SK-N-SH (cell line): ENCODE data around the gene WDR47. TPM values are rescaled to one million over a fixed set of nuclear protein-coding genes. Genes with fewer than 3 reads are reported as not detected.

Experiments
- CTCF ChIA-PET: fragments of 300-600, 350-600 bp; formaldehyde crosslinking; extraction: SDS; loops from one replicate; lab custom pipeline; 2021; lab: Yijun Ruan, JAX
- POLR2A ChIA-PET: fragments of 350-600 bp; sonication (Branson Sonifier 250); formaldehyde crosslinking; extraction: SDS; loops from one replicate; lab custom pipeline; 2020; ENCODE audit warnings: antibody characterized with exemption, inconsistent platforms; lab: Yijun Ruan, JAX
- DNase-seq: peaks from one replicate; pipeline ENCODE4 v3.0.0; 2012
- H2AFZ ChIP-seq: fragments of 200-600 bp; sonication (generic); 2 replicates; pipeline ENCODE4 v1.8.1; 2016; ENCODE audit warnings: antibody characterized with exemption, mild to moderate bottlenecking, low read depth
- H3F3A ChIP-seq: fragments of 200-600 bp; sonication (generic); replicated peaks from 2 replicates; pipeline ENCODE3; 2016; ENCODE audit warnings: antibody characterized with exemption, mild to moderate bottlenecking; ENCODE audit not compliant: insufficient read depth
- H3K27ac ChIP-seq, 2 experiments: fragments of 200-500 bp in 1 of 2; fragments of 200-600 bp in 1 of 2; sonication (Bioruptor generic) in 1 of 2; sonication (generic), shearing (Covaris generic) in 1 of 2; 2 replicates each; pipeline versions ENCODE4 v1.5.1 to v1.6.1; 2014 to 2016; ENCODE audit warnings: low read depth in 2 of 2, inconsistent platforms in 1 of 2, low read length in 1 of 2, mild to moderate bottlenecking in 1 of 2, mixed read lengths in 1 of 2
- H3K27me3 ChIP-seq: fragments of 200-600 bp; sonication (generic), shearing (Covaris generic); 2 replicates; pipeline ENCODE4 v1.6.1; 2016; ENCODE audit warnings: mixed run types; ENCODE audit not compliant: insufficient read depth
- H3K36me3 ChIP-seq, 2 experiments: fragments of 200-500 bp in 1 of 2; fragments of 200-600 bp in 1 of 2; sonication (Bioruptor generic) in 1 of 2; sonication (generic) in 1 of 2; replicated peaks in 1 of 2; 2 replicates each; pipeline versions ENCODE3 to v1.5.1; 2014 to 2016; ENCODE audit warnings: low read length in 1 of 2, mild to moderate bottlenecking in 1 of 2; ENCODE audit not compliant: insufficient read depth in 2 of 2, control insufficient read depth in 1 of 2
- H3K4me1 ChIP-seq, 2 experiments: fragments of 200-500 bp in 1 of 2; fragments of 200-600 bp in 1 of 2; sonication (Bioruptor generic) in 1 of 2; sonication (generic), shearing (Covaris generic) in 1 of 2; 2 replicates each; pipeline versions ENCODE4 v1.5.1 to v1.6.1; 2014 to 2016; ENCODE audit warnings: low read depth in 1 of 2, low read length in 1 of 2, mixed run types in 1 of 2; ENCODE audit not compliant: insufficient read depth in 2 of 2, control insufficient read depth in 1 of 2
- H3K4me2 ChIP-seq: fragments of 200-600 bp; sonication (generic), shearing (Covaris generic); 2 replicates; pipeline ENCODE4 v1.6.1; 2017; ENCODE audit warnings: mixed run types
- H3K4me3 ChIP-seq, 2 experiments: fragments of 200-500 bp in 1 of 2; fragments of 200-600 bp in 1 of 2; sonication (Bioruptor generic) in 1 of 2; sonication (generic), shearing (Covaris generic) in 1 of 2; 2 replicates each; pipeline versions ENCODE4 v1.5.1 to v1.8.1; 2014 to 2016; ENCODE audit warnings: low read depth in 2 of 2, inconsistent platforms in 1 of 2, low read length in 1 of 2, mild to moderate bottlenecking in 1 of 2, mixed read lengths in 1 of 2, moderate library complexity in 1 of 2
- H3K79me2 ChIP-seq: fragments of 200-600 bp; sonication (generic); 2 replicates; pipeline ENCODE4 v1.8.1; 2017; ENCODE audit warnings: mild to moderate bottlenecking; ENCODE audit not compliant: insufficient read depth
- H3K9ac ChIP-seq: fragments of 200-600 bp; sonication (generic); 2 replicates; pipeline ENCODE4 v1.6.1; 2017; ENCODE audit warnings: mixed run types
- H3K9me2 ChIP-seq: fragments of 200-600 bp; sonication (generic); 2 replicates; pipeline ENCODE4 v1.6.1; 2017; ENCODE audit warnings: mixed run types
- H3K9me3 ChIP-seq: fragments of 200-600 bp; sonication (generic); 2 replicates; pipeline ENCODE4 v1.6.1; 2017; ENCODE audit warnings: mixed run types, mild to moderate bottlenecking, moderate library complexity
- H4K20me1 ChIP-seq: fragments of 200-600 bp; sonication (generic); 2 replicates; pipeline ENCODE4 v1.6.1; 2017; ENCODE audit warnings: mild to moderate bottlenecking, mixed run types; ENCODE audit not compliant: insufficient read depth
- CHD2 ChIP-seq: fragments of 150-350 bp; IDR thresholded peaks from 2 replicates; pipeline ENCODE4 v1.6.1; 2018; ENCODE audit warnings: low read length; ENCODE audit not compliant: partially characterized antibody
- EP300 ChIP-seq, 2 experiments: IDR thresholded peaks; 2 replicates each; pipeline versions ENCODE4 v1.4.0 to v1.6.1; 2012; ENCODE audit warnings: borderline replicate concordance in 1 of 2, low read depth in 1 of 2, low read length in 1 of 2
- GABPA ChIP-seq: IDR thresholded peaks from 2 replicates; pipeline ENCODE4 v1.4.0; 2012; ENCODE audit warnings: low read depth, mild to moderate bottlenecking
- GATA2 ChIP-seq: sonication (generic); formaldehyde crosslinking; IDR thresholded peaks from 2 replicates; pipeline ENCODE4 v1.5.0; 2020; ENCODE audit warnings: mild to moderate bottlenecking, missing genetic modification reagents
- IRF3 ChIP-seq: fragments of 150-350 bp; IDR thresholded peaks from 2 replicates; pipeline ENCODE4 v1.6.1; 2016; ENCODE audit warnings: mild to moderate bottlenecking, low read depth, low read length
- MXI1 ChIP-seq: IDR thresholded peaks from 2 replicates; pipeline ENCODE4 v1.6.1; 2012; ENCODE audit warnings: mild to moderate bottlenecking, low read depth, low read length, improper control_type of control experiment
- NFIC ChIP-seq: IDR thresholded peaks from 2 replicates; pipeline ENCODE4 v1.4.0; 2012; ENCODE audit warnings: borderline replicate concordance
- POLR2AphosphoS5 ChIP-seq: IDR thresholded peaks from 2 replicates; pipeline ENCODE4 v1.6.1; 2012; ENCODE audit warnings: low read depth, low read length
- RAD21 ChIP-seq: IDR thresholded peaks from 2 replicates; pipeline ENCODE4 v1.6.1; 2012; ENCODE audit warnings: mild to moderate bottlenecking, low read length
- RCOR1 ChIP-seq: fragments of 150-350 bp; IDR thresholded peaks from 2 replicates; pipeline ENCODE4 v1.6.1; 2017; ENCODE audit warnings: antibody characterized with exemption, low read length
- REST ChIP-seq: IDR thresholded peaks from 2 replicates; pipeline ENCODE4 v1.6.1; 2012; ENCODE audit warnings: mild to moderate bottlenecking, low read depth, low read length, moderate library complexity
- RFX5 ChIP-seq: IDR thresholded peaks from 2 replicates; pipeline ENCODE4 v1.6.1; 2012; ENCODE audit warnings: mild to moderate bottlenecking, improper control_type of control experiment, low read length
- RXRA ChIP-seq: IDR thresholded peaks from 2 replicates; pipeline ENCODE4 v1.4.0; 2012; ENCODE audit warnings: low read depth, mild to moderate bottlenecking, borderline replicate concordance
- SIN3A ChIP-seq: IDR thresholded peaks from 2 replicates; pipeline ENCODE4 v1.6.1; 2012; ENCODE audit warnings: low read depth, mild to moderate bottlenecking, low read length, moderate library complexity, borderline replicate concordance
- TAF1 ChIP-seq: IDR thresholded peaks from 2 replicates; pipeline ENCODE4 v1.6.1; 2012; ENCODE audit warnings: low read depth, mild to moderate bottlenecking, low read length, moderate library complexity, borderline replicate concordance
- TCF12 ChIP-seq: IDR thresholded peaks from 2 replicates; pipeline ENCODE4 v1.4.0; 2012
- USF2 ChIP-seq: fragments of 150-350 bp; IDR thresholded peaks from 2 replicates; pipeline ENCODE4 v1.6.1; 2017; ENCODE audit warnings: antibody characterized with exemption, low read length, low read depth, borderline replicate concordance
- ZBTB33 ChIP-seq: IDR thresholded peaks from 2 replicates; pipeline ENCODE4 v1.4.0; 2012; ENCODE audit warnings: low read depth, borderline replicate concordance
- WGBS: methylation state at CpG from one replicate; pipeline ENCODE4 v1.1.6; 2017; ENCODE audit warnings: low lambda C conversion rate; 5-methylcytosine and 5-hydroxymethylcytosine counted together
- polyA plus RNA-seq, 3 experiments: library from polyadenylated mRNA; depleted of rRNA; stranded (reverse); fragments of >200 nt; gene quantifications; 2 replicates each; pipeline ENCODE4 v1.2.3, GENCODE V29; 2012

WDR47 gene
- polyA plus RNA-seq, 1 of the 3 experiments (the other 2 are of a cell fraction): 7.9 TPM

GRCh38 chr1:108949044-108949443 lies 92.9 kb downstream of the WDR47 start:
- H2AFZ ChIP-seq: no peak overlapping the region
- no peaks in the 10 kb centered on the region; a peak in 1 of 4 replicates for H3K4me1 ChIP-seq
- H4K20me1 ChIP-seq: no peaks in the 10 kb centered on the region; the same call in none of the 2 replicates
- peaks cover 57% of the 10 kb centered on the region for H3K79me2 ChIP-seq
- H3K4me2 ChIP-seq: no peak overlapping the region
- H3K4me3 ChIP-seq: no peak overlapping the region
- H3K9me3 ChIP-seq: no peaks in the 10 kb centered on the region
- ChIA-PET CTCF (no interaction called here), POLR2A (interaction anchor here (1.2 kb wide), 1 partner anchor 14 kb away, joined by 4 read pairs; the partner anchor contains the start of gene CLCC1)
- peaks cover 13% of the 10 kb centered on the region in 2 experiments for H3K36me3 ChIP-seq
- H3K9ac ChIP-seq: no peak overlapping the region
- H3K27me3 ChIP-seq: no peaks in the 10 kb centered on the region
- TF ChIP-seq TAF1: no peak
- no peak for TF ChIP-seq GATA2 (CRISPR knock-in tag)
- TF ChIP-seq SIN3A: no peak
- no peak for TF ChIP-seq USF2
- no peak for TF ChIP-seq RAD21
- no peak for TF ChIP-seq IRF3
- no peak for TF ChIP-seq NFIC
- no peak for TF ChIP-seq EP300 (IDR thresholded peaks at IDR 0.05; ENCODE audit: borderline replicate concordance in 1 of 2, low read depth in 1 of 2, low read length in 1 of 2)
- TF ChIP-seq RXRA: no peak
- TF ChIP-seq MXI1: no peak
- no peaks in the 10 kb centered on the region for H3F3A ChIP-seq
- WGBS: 96% methylated on average over 4 of the region's 4 CpGs
- no peak overlapping the region for H3K27ac ChIP-seq
- DNase-seq: no peak
- H3K9me2 ChIP-seq: no peaks in the 10 kb centered on the region

GRCh38 chr1:108947871-108948525 lies 93.9 kb downstream of the WDR47 start:
- H3K79me2 ChIP-seq: peaks cover 46% of the 10 kb centered on the region
- TF ChIP-seq CHD2 (no peak), REST (no peak), RFX5 (no peak), TAF1 (no peak), GABPA (no peak), TCF12 (no peak), RCOR1 (no peak), ZBTB33 (no peak), POLR2AphosphoS5 (no peak)
- no peaks in the 10 kb centered on the region for H3K9me2 ChIP-seq
- H3K27me3 ChIP-seq: no peaks in the 10 kb centered on the region
- 85% methylated on average over 6 of the region's 6 CpGs for WGBS
- ChIA-PET CTCF (interaction anchor here (0.6 to 1.5 kb wide), 4 partner anchors 44 to 165 kb away, joined by 3 to 4 read pairs (median 4); a partner anchor contains a TSS), POLR2A (no interaction called here)
- H2AFZ ChIP-seq: no peak overlapping the region
- no peak overlapping the region for H3K4me2 ChIP-seq
- H3F3A ChIP-seq: no peaks in the 10 kb centered on the region
- H4K20me1 ChIP-seq: no peaks in the 10 kb centered on the region; the same call in none of the 2 replicates
- H3K27ac ChIP-seq: no peak overlapping the region
- H3K9me3 ChIP-seq: no peaks in the 10 kb centered on the region
- no peak overlapping the region for H3K4me3 ChIP-seq
- DNase-seq: no peak
- H3K4me1 ChIP-seq: no peaks in the 10 kb centered on the region; a peak in 1 of 4 replicates
- H3K36me3 ChIP-seq: peaks cover 21 to 22% of the 10 kb centered on the region in 2 experiments
- H3K9ac ChIP-seq: no peak overlapping the region
